ENCODE measurements around the gene ACSL1. TPM values are rescaled to one million over a fixed set of nuclear protein-coding genes. Genes with fewer than 3 reads are reported as not detected.

Gene ACSL1
- total and polyA plus RNA-seq, 2 experiments from 2014 or later: 121 to 168 TPM

- no peak for TF ChIP-seq EZH2phosphoT487 (IDR thresholded peaks at IDR 0.05; ENCODE audit: low read depth, severe bottlenecking, unreplicated experiment)
- no peaks in the 10 kb centered on the region for H3K79me2 ChIP-seq
- peaks cover 1% of the 10 kb centered on the region for H3K4me1 ChIP-seq (ENCODE audit: insufficient read depth)
- H3K27me3 ChIP-seq: no peaks in the 10 kb centered on the region
- no peak for DNase-seq (ENCODE audit: low spot score)
- no peak overlapping the region for H3K4me2 ChIP-seq
- WGBS (ENCODE audit: low lambda C conversion rate, missing lambda C conversion rate): 98% methylated on average over 5 of the region's 5 CpGs
- H3K9me3 ChIP-seq (ENCODE audit: low read depth): no peaks in the 10 kb centered on the region
- H3K4me3 ChIP-seq: no peak overlapping the region
- no peak overlapping the region for H2AFZ ChIP-seq
- no peak overlapping the region for H3K27ac ChIP-seq
- no peaks in the 10 kb centered on the region for H4K20me1 ChIP-seq (ENCODE audit: insufficient read depth, poor library complexity, severe bottlenecking)
- H3K9me2 ChIP-seq (replicated peaks; ENCODE audit: insufficient read depth): no peaks in the 10 kb centered on the region
- no peaks in the 10 kb centered on the region for H3K36me3 ChIP-seq (replicated peaks; ENCODE audit: insufficient read depth, low read depth)
Observed at GRCh38 chr4:184760681-184761080, 65.1 kb downstream of the ACSL1 start.

GRCh38 chr4:184757810-184758209, 68.0 kb downstream of the ACSL1 start:
- Histone ChIP-seq H3K9me2 (replicated peaks; ENCODE audit: insufficient read depth) (no peaks in the 10 kb centered on the region), H2AFZ (no peak overlapping the region), H3K9me3 (ENCODE audit: low read depth) (no peaks in the 10 kb centered on the region), H3K4me1 (ENCODE audit: insufficient read depth) (peaks cover 3% of the 10 kb centered on the region), H3K4me2 (no peak overlapping the region), H4K20me1 (ENCODE audit: insufficient read depth, poor library complexity, severe bottlenecking) (no peaks in the 10 kb centered on the region), H3K79me2 (no peaks in the 10 kb centered on the region), H3K4me3 (no peak overlapping the region), H3K27me3 (no peaks in the 10 kb centered on the region), H3K27ac (peak overlapping the region; percentile 7), H3K36me3 (replicated peaks; ENCODE audit: insufficient read depth, low read depth) (peaks cover 3% of the 10 kb centered on the region)
- WGBS (ENCODE audit: low lambda C conversion rate, missing lambda C conversion rate): 63% methylated on average over 2 of the region's 2 CpGs
- TF ChIP-seq CTCF (IDR thresholded peaks at IDR 0.05; ENCODE audit: poor library complexity): no peak
- TF ChIP-seq EZH2phosphoT487 (IDR thresholded peaks at IDR 0.05; ENCODE audit: low read depth, severe bottlenecking, unreplicated experiment): no peak
- no peak for TF ChIP-seq EZH2 (IDR thresholded peaks at IDR 0.05; ENCODE audit: borderline replicate concordance)
- no peak for DNase-seq (ENCODE audit: low spot score)

GRCh38 chr4:184756399-184756798, 69.4 kb downstream of the ACSL1 start:
- H3K9me2 ChIP-seq (replicated peaks; ENCODE audit: insufficient read depth): no peaks in the 10 kb centered on the region
- H3K27me3 ChIP-seq: no peaks in the 10 kb centered on the region
- H4K20me1 ChIP-seq (ENCODE audit: insufficient read depth, poor library complexity, severe bottlenecking): no peaks in the 10 kb centered on the region
- H3K79me2 ChIP-seq: no peaks in the 10 kb centered on the region
- no peak overlapping the region for H3K4me3 ChIP-seq
- H3K27ac ChIP-seq: peak overlapping the region; percentile 68
- peak; percentile 49 for DNase-seq (ENCODE audit: low spot score)
- no peak for TF ChIP-seq CTCF (IDR thresholded peaks at IDR 0.05; ENCODE audit: poor library complexity)
- TF ChIP-seq EZH2 (IDR thresholded peaks at IDR 0.05; ENCODE audit: borderline replicate concordance): no peak
- no peak for TF ChIP-seq EZH2phosphoT487 (IDR thresholded peaks at IDR 0.05; ENCODE audit: low read depth, severe bottlenecking, unreplicated experiment)
- H3K9me3 ChIP-seq (ENCODE audit: low read depth): no peaks in the 10 kb centered on the region
- H3K36me3 ChIP-seq (replicated peaks; ENCODE audit: insufficient read depth, low read depth): peaks cover 3% of the 10 kb centered on the region
- H3K4me1 ChIP-seq (ENCODE audit: insufficient read depth): peaks cover 3% of the 10 kb centered on the region
- no peak overlapping the region for H2AFZ ChIP-seq
- H3K4me2 ChIP-seq: no peak overlapping the region
- 63% methylated on average over 6 of the region's 6 CpGs for WGBS (ENCODE audit: low lambda C conversion rate, missing lambda C conversion rate)

GRCh38 chr4:184755278-184755677, 70.5 kb downstream of the ACSL1 start:
- TF ChIP-seq EZH2 (IDR thresholded peaks at IDR 0.05; ENCODE audit: borderline replicate concordance) (no peak), CTCF (IDR thresholded peaks at IDR 0.05; ENCODE audit: poor library complexity) (no peak), EZH2phosphoT487 (IDR thresholded peaks at IDR 0.05; ENCODE audit: low read depth, severe bottlenecking, unreplicated experiment) (no peak)
- no peaks in the 10 kb centered on the region for H3K9me3 ChIP-seq (ENCODE audit: low read depth)
- no peak overlapping the region for H2AFZ ChIP-seq
- H3K4me1 ChIP-seq (ENCODE audit: insufficient read depth): peaks cover 11% of the 10 kb centered on the region
- H3K27ac ChIP-seq: peak overlapping the region; percentile 68
- H3K27me3 ChIP-seq: no peaks in the 10 kb centered on the region
- no peak overlapping the region for H3K4me3 ChIP-seq
- DNase-seq (ENCODE audit: low spot score): no peak
- no peak overlapping the region for H3K4me2 ChIP-seq
- H4K20me1 ChIP-seq (ENCODE audit: insufficient read depth, poor library complexity, severe bottlenecking): no peaks in the 10 kb centered on the region
- no peaks in the 10 kb centered on the region for H3K79me2 ChIP-seq
- H3K9me2 ChIP-seq (replicated peaks; ENCODE audit: insufficient read depth): no peaks in the 10 kb centered on the region
- H3K36me3 ChIP-seq (replicated peaks; ENCODE audit: insufficient read depth, low read depth): peaks cover 3% of the 10 kb centered on the region
- 72% methylated on average over 6 of the region's 6 CpGs for WGBS (ENCODE audit: low lambda C conversion rate, missing lambda C conversion rate)

Measured in hepatocyte (in vitro differentiated cells).